K562 (cell line): ENCODE measurements around the gene RTBDN. TPM values are rescaled to one million over a fixed set of nuclear protein-coding genes. Genes with fewer than 3 reads are reported as not detected.
A peak's percentile ranks its signal among the peaks of the same experiment; 100 is the strongest.

Experiments used
- CHD4 ChIP-seq: fragments of 200-600 bp; sonication (generic); IDR thresholded peaks from 3 replicates; pipeline ENCODE4 v1.6.1; 2012; ENCODE audit warnings: low read depth, mild to moderate bottlenecking, mixed read lengths, low read length, inconsistent platforms; ENCODE audit not compliant: insufficient read depth, insufficient replicate concordance, poor library complexity, severe bottlenecking
- CREM ChIP-seq: IDR thresholded peaks from 2 replicates; pipeline ENCODE4 v1.6.1; 2014; ENCODE audit warnings: antibody characterized with exemption, low read depth
- ELF1 ChIP-seq: fragments of 200-800 bp; sonication (Bioruptor generic); IDR thresholded peaks from 2 replicates; pipeline ENCODE4 v1.6.1; 2016; ENCODE audit warnings: missing genetic modification characterization, missing compliant biosample characterization
- HDGF ChIP-seq: fragments of 450-650 bp; IDR thresholded peaks from 2 replicates; pipeline ENCODE4 v1.6.1; 2016
- KLF1 ChIP-seq: fragments of 450-650 bp; IDR thresholded peaks from 2 replicates; pipeline ENCODE4 v1.6.1; 2016; ENCODE audit warnings: missing genetic modification characterization, missing compliant biosample characterization
- MED1 ChIP-seq: sonication (generic); formaldehyde crosslinking; IDR thresholded peaks from 2 replicates; pipeline ENCODE4 v1.8.1; 2023; ENCODE audit warnings: missing genetic modification reagents, borderline replicate concordance
- NCOA1 ChIP-seq: fragments of 450-650 bp; IDR thresholded peaks from 2 replicates; pipeline ENCODE4 v1.6.1; 2016; ENCODE audit warnings: low read depth
- NFATC3 ChIP-seq: fragments of 450-650 bp; IDR thresholded peaks from 2 replicates; pipeline ENCODE4 v1.6.1; 2017; ENCODE audit warnings: mild to moderate bottlenecking
- PRMT5 ChIP-seq: sonication (generic); formaldehyde crosslinking; IDR thresholded peaks from 2 replicates; pipeline ENCODE4 v1.5.0; 2020; ENCODE audit warnings: missing genetic modification reagents
- RBM22 ChIP-seq: fragments of 200-400 bp; formaldehyde crosslinking; IDR thresholded peaks from 2 replicates; pipeline ENCODE4 v1.6.1; 2018; ENCODE audit warnings: low read length, low read depth; ENCODE audit not compliant: poor library complexity, severe bottlenecking
- RFX5 ChIP-seq: IDR thresholded peaks from 2 replicates; pipeline ENCODE4 v1.6.1; 2011; ENCODE audit warnings: low read depth, mild to moderate bottlenecking, improper control_type of control experiment, low read length
- SIRT6 ChIP-seq: IDR thresholded peaks from one replicate; pipeline ENCODE4 v1.6.1; 2012; ENCODE audit warnings: low read depth, mild to moderate bottlenecking, control low read depth, inconsistent platforms, low read length, moderate library complexity
- SNRNP70 ChIP-seq: fragments of 200-400 bp; formaldehyde crosslinking; optimal IDR thresholded peaks from 2 replicates; pipeline ENCODE3; 2017; ENCODE audit warnings: low read depth, low read length
- ZC3H11A ChIP-seq: IDR thresholded peaks from 2 replicates; pipeline ENCODE4 v1.6.1; 2012; ENCODE audit warnings: low read depth, low read length, improper control_type of control experiment
- ZNF41 ChIP-seq: fragments of 250-450 bp; sonication (Bioruptor Pico); conservative IDR thresholded peaks from 2 replicates; pipeline ENCODE4 v1.4.0; 2020; ENCODE audit warnings: mild to moderate bottlenecking
- polyA plus RNA-seq, 8 experiments: library from polyadenylated mRNA; depleted of rRNA in 4 of 8; stranded (reverse) in 5 of 8; unstranded in 3 of 8; fragments of >200 nt; fragmentation: Nextera tagmentation in 2 of 8; fragmentation: Illumina TruSeq in 1 of 8; extraction: Ambion mirVana in 2 of 8; extraction: Trizol in 1 of 8; gene quantifications; 2 replicates each; pipeline versions ENCODE4 v1.2.1 to v1.2.3, GENCODE V29; 2011 to 2014; ENCODE audit warnings: inconsistent platforms in 1 of 8, missing spikeins in 1 of 8
- total RNA-seq, 7 experiments: library from RNA; depleted of rRNA in 6 of 7; stranded (reverse); fragments of >200 nt in 6 of 7; fragmentation: Illumina TruSeq in 2 of 7; extraction: Trizol in 2 of 7; gene quantifications; 2 replicates each; pipeline versions ENCODE4 v1.2.1 to v1.2.3, GENCODE V29; 2011 to 2021; ENCODE audit warnings: low replicate concordance in 1 of 7
- TF ChIP-seq, protein P1 (sequence below): fragments of 250-450 bp; sonication (Bioruptor Pico); IDR thresholded peaks from 2 replicates; pipeline ENCODE4 v1.4.0; 2020; ENCODE audit warnings: borderline replicate concordance
- TF ChIP-seq, protein P2 (sequence below), 2 experiments: fragments of 450-650 bp; IDR thresholded peaks; 2 replicates each; pipeline ENCODE4 v1.6.1; 2016
- TF ChIP-seq, protein P3 (sequence below): sonication (generic); formaldehyde crosslinking; IDR thresholded peaks from 2 replicates; pipeline ENCODE4 v1.9.0; 2022; ENCODE audit warnings: mild to moderate bottlenecking, missing genetic modification reagents
- TF ChIP-seq, protein P4 (sequence below): fragments of 250-450 bp; sonication (Bioruptor Pico); IDR thresholded peaks from 2 replicates; pipeline ENCODE4 v1.4.0; 2020; ENCODE audit warnings: mild to moderate bottlenecking
- TF ChIP-seq, protein P5 (sequence below): fragments of 250-450 bp; sonication (Bioruptor Pico); IDR thresholded peaks from 2 replicates; pipeline ENCODE4 v1.9.0; 2021; ENCODE audit warnings: mild to moderate bottlenecking
- TF ChIP-seq, protein P6 (sequence below): fragments of 250-450 bp; sonication (Bioruptor Pico); IDR thresholded peaks from 2 replicates; pipeline ENCODE4 v1.8.0; 2021; ENCODE audit warnings: borderline replicate concordance, mild to moderate bottlenecking, moderate library complexity; ENCODE audit not compliant: poor library complexity, severe bottlenecking
- TF ChIP-seq, protein P7 (sequence below): fragments of 250-450 bp; sonication (Bioruptor Pico); IDR thresholded peaks from 2 replicates; pipeline ENCODE4 v1.6.1; 2021; ENCODE audit warnings: mild to moderate bottlenecking

The RTBDN gene
- total and polyA plus RNA-seq, 9 of the 15 experiments (the other 6 are each of a cell fraction or from before 2014, with no cell fraction given): 0.20 to 2.3 (median 0.72) TPM; not detected in 1

DNA sequence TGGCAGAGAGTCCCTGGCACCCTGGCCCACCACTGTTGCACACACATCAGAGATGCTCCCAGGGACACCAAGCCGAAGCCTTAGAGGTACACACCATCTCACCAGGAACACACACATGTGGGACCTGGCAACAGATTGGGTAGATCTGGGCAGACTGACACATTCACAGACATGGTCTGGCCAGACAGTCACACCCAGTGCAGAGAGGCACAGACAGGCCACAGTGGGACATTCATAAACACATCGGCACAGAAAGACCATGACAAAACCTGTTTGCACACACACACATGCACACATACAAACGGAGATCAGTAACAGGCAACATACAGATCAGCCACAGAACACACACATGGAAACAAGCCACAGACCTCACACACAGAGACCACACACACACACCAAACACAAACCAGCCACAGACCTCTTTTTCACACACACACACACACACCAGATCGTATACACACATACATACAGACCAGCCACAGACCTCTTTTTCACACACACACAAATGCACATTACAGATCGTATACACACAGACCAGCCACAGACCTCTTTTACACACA lies 49.4 kb downstream of the RTBDN start (continued):
- TF ChIP-seq, protein P1, sequence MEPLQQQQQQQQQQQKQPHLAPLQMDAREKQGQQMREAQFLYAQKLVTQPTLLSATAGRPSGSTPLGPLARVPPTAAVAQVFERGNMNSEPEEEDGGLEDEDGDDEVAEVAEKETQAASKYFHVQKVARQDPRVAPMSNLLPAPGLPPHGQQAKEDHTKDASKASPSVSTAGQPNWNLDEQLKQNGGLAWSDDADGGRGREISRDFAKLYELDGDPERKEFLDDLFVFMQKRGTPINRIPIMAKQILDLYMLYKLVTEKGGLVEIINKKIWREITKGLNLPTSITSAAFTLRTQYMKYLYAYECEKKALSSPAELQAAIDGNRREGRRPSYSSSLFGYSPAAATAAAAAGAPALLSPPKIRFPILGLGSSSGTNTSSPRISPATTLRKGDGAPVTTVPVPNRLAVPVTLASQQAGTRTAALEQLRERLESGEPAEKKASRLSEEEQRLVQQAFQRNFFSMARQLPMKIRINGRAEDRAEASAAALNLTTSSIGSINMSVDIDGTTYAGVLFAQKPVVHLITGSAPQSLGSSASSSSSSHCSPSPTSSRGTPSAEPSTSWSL (CRISPR knock-in tag): no peak
- TF ChIP-seq CREM (no peak), CHD4 (no peak), SNRNP70 (no peak), PRMT5 (no peak), RBM22 (no peak), ELF1 (no peak), NFATC3 (no peak), NCOA1 (no peak), MED1 (CRISPR knock-in tag) (no peak), ZNF41 (no peak), HDGF (no peak), RFX5 (no peak), ZC3H11A (no peak), KLF1 (tag) (no peak), SIRT6 (no peak)
- TF ChIP-seq, protein P2, sequence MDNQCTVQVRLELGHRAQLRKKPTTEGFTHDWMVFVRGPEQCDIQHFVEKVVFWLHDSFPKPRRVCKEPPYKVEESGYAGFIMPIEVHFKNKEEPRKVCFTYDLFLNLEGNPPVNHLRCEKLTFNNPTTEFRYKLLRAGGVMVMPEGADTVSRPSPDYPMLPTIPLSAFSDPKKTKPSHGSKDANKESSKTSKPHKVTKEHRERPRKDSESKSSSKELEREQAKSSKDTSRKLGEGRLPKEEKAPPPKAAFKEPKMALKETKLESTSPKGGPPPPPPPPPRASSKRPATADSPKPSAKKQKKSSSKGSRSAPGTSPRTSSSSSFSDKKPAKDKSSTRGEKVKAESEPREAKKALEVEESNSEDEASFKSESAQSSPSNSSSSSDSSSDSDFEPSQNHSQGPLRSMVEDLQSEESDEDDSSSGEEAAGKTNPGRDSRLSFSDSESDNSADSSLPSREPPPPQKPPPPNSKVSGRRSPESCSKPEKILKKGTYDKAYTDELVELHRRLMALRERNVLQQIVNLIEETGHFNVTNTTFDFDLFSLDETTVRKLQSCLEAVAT (IDR thresholded peaks at IDR 0.05): peak; percentile 77 to 82; a peak in 3 of 4 replicates
- TF ChIP-seq, protein P3, sequence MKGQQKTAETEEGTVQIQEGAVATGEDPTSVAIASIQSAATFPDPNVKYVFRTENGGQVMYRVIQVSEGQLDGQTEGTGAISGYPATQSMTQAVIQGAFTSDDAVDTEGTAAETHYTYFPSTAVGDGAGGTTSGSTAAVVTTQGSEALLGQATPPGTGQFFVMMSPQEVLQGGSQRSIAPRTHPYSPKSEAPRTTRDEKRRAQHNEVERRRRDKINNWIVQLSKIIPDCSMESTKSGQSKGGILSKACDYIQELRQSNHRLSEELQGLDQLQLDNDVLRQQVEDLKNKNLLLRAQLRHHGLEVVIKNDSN (CRISPR knock-in tag): no peak
- TF ChIP-seq, protein P4, sequence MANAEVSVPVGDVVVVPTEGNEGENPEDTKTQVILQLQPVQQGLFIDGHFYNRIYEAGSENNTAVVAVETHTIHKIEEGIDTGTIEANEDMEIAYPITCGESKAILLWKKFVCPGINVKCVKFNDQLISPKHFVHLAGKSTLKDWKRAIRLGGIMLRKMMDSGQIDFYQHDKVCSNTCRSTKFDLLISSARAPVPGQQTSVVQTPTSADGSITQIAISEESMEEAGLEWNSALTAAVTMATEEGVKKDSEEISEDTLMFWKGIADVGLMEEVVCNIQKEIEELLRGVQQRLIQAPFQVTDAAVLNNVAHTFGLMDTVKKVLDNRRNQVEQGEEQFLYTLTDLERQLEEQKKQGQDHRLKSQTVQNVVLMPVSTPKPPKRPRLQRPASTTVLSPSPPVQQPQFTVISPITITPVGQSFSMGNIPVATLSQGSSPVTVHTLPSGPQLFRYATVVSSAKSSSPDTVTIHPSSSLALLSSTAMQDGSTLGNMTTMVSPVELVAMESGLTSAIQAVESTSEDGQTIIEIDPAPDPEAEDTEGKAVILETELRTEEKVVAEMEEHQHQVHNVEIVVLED (CRISPR knock-in tag): no peak
- TF ChIP-seq, protein P5, sequence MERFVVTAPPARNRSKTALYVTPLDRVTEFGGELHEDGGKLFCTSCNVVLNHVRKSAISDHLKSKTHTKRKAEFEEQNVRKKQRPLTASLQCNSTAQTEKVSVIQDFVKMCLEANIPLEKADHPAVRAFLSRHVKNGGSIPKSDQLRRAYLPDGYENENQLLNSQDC: no peak
- TF ChIP-seq, protein P6, sequence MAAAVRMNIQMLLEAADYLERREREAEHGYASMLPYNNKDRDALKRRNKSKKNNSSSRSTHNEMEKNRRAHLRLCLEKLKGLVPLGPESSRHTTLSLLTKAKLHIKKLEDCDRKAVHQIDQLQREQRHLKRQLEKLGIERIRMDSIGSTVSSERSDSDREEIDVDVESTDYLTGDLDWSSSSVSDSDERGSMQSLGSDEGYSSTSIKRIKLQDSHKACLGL (CRISPR knock-in tag): no peak
- TF ChIP-seq, protein P7, sequence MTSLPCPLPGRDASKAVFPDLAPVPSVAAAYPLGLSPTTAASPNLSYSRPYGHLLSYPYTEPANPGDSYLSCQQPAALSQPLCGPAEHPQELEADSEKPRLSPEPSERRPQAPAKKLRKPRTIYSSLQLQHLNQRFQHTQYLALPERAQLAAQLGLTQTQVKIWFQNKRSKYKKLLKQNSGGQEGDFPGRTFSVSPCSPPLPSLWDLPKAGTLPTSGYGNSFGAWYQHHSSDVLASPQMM (CRISPR knock-in tag): no peak
